CD14-positive monocyte (primary cell): ENCODE results near the gene JMJD1C. TPM values are rescaled to one million over a fixed set of nuclear protein-coding genes. Genes with fewer than 3 reads are reported as not detected.

Source experiments
- DNase-seq, 3 donors: peaks; one replicate each; pipeline ENCODE4 v3.0.0-alpha.2; 2011 to 2022
- H2AFZ ChIP-seq: 2 replicates; pipeline ENCODE4 v1.6.0; 2012; ENCODE audit warnings: mild to moderate bottlenecking, low read depth, low read length, inconsistent platforms; ENCODE audit not compliant: insufficient read depth, poor library complexity, severe bottlenecking
- H3K27ac ChIP-seq, 2 donors: 1 replicate in 1 of 2; 2 replicates in 1 of 2; pipeline ENCODE4 v1.5.1; 2012 to 2013; ENCODE audit warnings: low read length in 2 of 2, control low read depth in 1 of 2, inconsistent platforms in 1 of 2, low read depth in 1 of 2, mild to moderate bottlenecking in 1 of 2
- H3K27me3 ChIP-seq, 2 donors: one replicate each; pipeline versions ENCODE4 v1.6.0 to v1.6.1; 2011 to 2013; ENCODE audit warnings: low read length in 2 of 2; ENCODE audit not compliant: control insufficient read depth in 2 of 2, insufficient read depth in 2 of 2
- H3K36me3 ChIP-seq, 2 donors: replicated peaks in 1 of 2; 1 replicate in 1 of 2; 2 replicates in 1 of 2; pipeline versions ENCODE4 v1.5.1 to v1.6.1; 2012 to 2013; ENCODE audit warnings: low read length in 2 of 2, control low read depth in 1 of 2, inconsistent platforms in 1 of 2, mild to moderate bottlenecking in 1 of 2; ENCODE audit not compliant: insufficient read depth in 2 of 2, control insufficient read depth in 1 of 2
- H3K4me1 ChIP-seq, 2 donors: 1 replicate in 1 of 2; 2 replicates in 1 of 2; pipeline versions ENCODE4 v1.5.1 to v1.6.1; 2012 to 2013; ENCODE audit warnings: low read length in 2 of 2, control low read depth in 1 of 2, inconsistent platforms in 1 of 2, mild to moderate bottlenecking in 1 of 2, moderate library complexity in 1 of 2; ENCODE audit not compliant: insufficient read depth in 2 of 2, control insufficient read depth in 1 of 2
- H3K4me2 ChIP-seq: replicated peaks from 2 replicates; pipeline ENCODE3; 2012; ENCODE audit warnings: low read length, moderate library complexity, mild to moderate bottlenecking; ENCODE audit not compliant: poor library complexity, severe bottlenecking; ENCODE audit errors: extremely low read depth
- H3K4me3 ChIP-seq, 3 experiments: fragments of 200-600 bp in 1 of 3; sonication (generic) in 1 of 3; replicated peaks in 1 of 3; 1 replicate in 2 of 3; 2 replicates in 1 of 3; pipeline ENCODE4 v1.5.1; 2011 to 2013; ENCODE audit warnings: low read length in 3 of 3, mild to moderate bottlenecking in 3 of 3, control low read depth in 2 of 3, low read depth in 2 of 3, inconsistent platforms in 1 of 3, moderate library complexity in 1 of 3
- H3K79me2 ChIP-seq: 2 replicates; pipeline ENCODE4 v1.6.0; 2012; ENCODE audit warnings: mild to moderate bottlenecking, control low read depth, inconsistent platforms, low read length, moderate library complexity; ENCODE audit not compliant: insufficient read depth
- H3K9ac ChIP-seq: 2 replicates; pipeline ENCODE4 v1.6.0; 2017; ENCODE audit warnings: low read length, mild to moderate bottlenecking; ENCODE audit not compliant: insufficient read depth, poor library complexity, severe bottlenecking
- H3K9me3 ChIP-seq, 2 donors: replicated peaks in 1 of 2; 1 replicate in 1 of 2; 2 replicates in 1 of 2; pipeline versions ENCODE4 v1.5.1 to v1.6.1; 2012 to 2013; ENCODE audit warnings: low read length in 2 of 2, control low read depth in 1 of 2; ENCODE audit not compliant: control insufficient read depth in 1 of 2, insufficient read depth in 1 of 2
- H4K20me1 ChIP-seq: 2 replicates; pipeline ENCODE4 v1.6.0; 2012; ENCODE audit warnings: mild to moderate bottlenecking, low read length, control low read depth, moderate library complexity; ENCODE audit not compliant: insufficient read depth
- H3K27ac Mint-ChIP-seq, 7 donors: one replicate each; pipeline ENCODE4 v1.8.0; 2020; ENCODE audit warnings: mild to moderate bottlenecking in 7 of 7, mixed read lengths in 7 of 7, moderate library complexity in 6 of 7, inconsistent platforms in 2 of 7
- H3K27me3 Mint-ChIP-seq, 3 donors: one replicate each; pipeline ENCODE4 v1.8.0; 2021 to 2022; ENCODE audit warnings: low read depth in 3 of 3, mild to moderate bottlenecking in 3 of 3, mixed read lengths in 3 of 3, moderate library complexity in 3 of 3, inconsistent platforms in 1 of 3
- H3K36me3 Mint-ChIP-seq, 2 donors: one replicate each; pipeline ENCODE4 v1.8.0; 2020; ENCODE audit warnings: mixed read lengths in 2 of 2, inconsistent platforms in 1 of 2, mild to moderate bottlenecking in 1 of 2
- H3K4me1 Mint-ChIP-seq: one replicate; pipeline ENCODE4 v1.8.0; 2020; ENCODE audit warnings: mild to moderate bottlenecking, mixed read lengths
- H3K4me3 Mint-ChIP-seq, 2 donors: one replicate each; pipeline ENCODE4 v1.8.0; 2020; ENCODE audit warnings: mild to moderate bottlenecking in 2 of 2, mixed read lengths in 2 of 2, moderate library complexity in 1 of 2
- H3K9me3 Mint-ChIP-seq, 7 donors: one replicate each; pipeline ENCODE4 v1.8.0; 2020 to 2022; ENCODE audit warnings: mixed read lengths in 7 of 7, mild to moderate bottlenecking in 6 of 7, moderate library complexity in 6 of 7, inconsistent platforms in 2 of 7
- CTCF ChIP-seq: fragments of 200-600 bp; IDR thresholded peaks from one replicate; pipeline ENCODE4 v1.8.0; 2022; ENCODE audit warnings: antibody characterized with exemption, mild to moderate bottlenecking
- WGBS: methylation state at CpG from one replicate; pipeline ENCODE4 v1.1.5; 2013; ENCODE audit warnings: missing lambda C conversion rate; ENCODE audit not compliant: insufficient coverage; 5-methylcytosine and 5-hydroxymethylcytosine counted together
- intact Hi-C, 2 donors: fragments of 100-400 bp; cut with micrococcal nuclease; formaldehyde crosslinking; loops; one replicate each; pipeline versions ENCODE4 v1.15.0 to v1.15.1; 2023
- polyA plus RNA-seq, 3 donors: library from polyadenylated mRNA; depleted of rRNA in 1 of 3; unstranded in 2 of 3; stranded (reverse) in 1 of 3; fragments of 300-500 nt in 2 of 3; fragments of >200 nt in 1 of 3; fragmentation: Illumina TruSeq in 2 of 3; gene quantifications; 1 replicate in 2 of 3; 2 replicates in 1 of 3; pipeline ENCODE4 v1.2.3, GENCODE V29; 2012 to 2021

The JMJD1C gene
- polyA plus RNA-seq, 3 donors, result 27.8 to 84.8 (median 46.5) TPM

GRCh38 chr10:63227207-63227895, 238.4 kb downstream of the JMJD1C start:
- no peak overlapping the region for H3K27ac ChIP-seq
- no peaks in the 10 kb centered on the region for H3K9me3 ChIP-seq
- Mint-ChIP-seq H3K4me1 (peaks cover 22% of the 10 kb centered on the region), H3K36me3 (peaks cover 27 to 28% of the 10 kb centered on the region in 2 donors), H3K27me3 (peaks cover 0 to 3% (median 1%) of the 10 kb centered on the region in 3 donors), H3K27ac (no peak overlapping the region), H3K9me3 (no peaks in the 10 kb centered on the region), H3K4me3 (no peak overlapping the region)
- H3K4me1 ChIP-seq, result peaks cover 0 to 2% of the 10 kb centered on the region in 2 donors
- H4K20me1 ChIP-seq, result peaks cover 100% of the 10 kb centered on the region
- no peak for DNase-seq
- no peak overlapping the region for H2AFZ ChIP-seq
- peaks cover 0 to 6% of the 10 kb centered on the region in 2 donors for H3K36me3 ChIP-seq
- H3K9ac ChIP-seq, result no peak overlapping the region
- H3K4me2 ChIP-seq, result no peak overlapping the region
- WGBS, result no CpG with 5 or more reads among the region's 3 CpGs
- intact Hi-C loops, result no loop called here
- TF ChIP-seq CTCF, result no peak
- H3K79me2 ChIP-seq, result peaks cover 97% of the 10 kb centered on the region
- H3K4me3 ChIP-seq, result no peak overlapping the region
- no peaks in the 10 kb centered on the region for H3K27me3 ChIP-seq

DNA sequence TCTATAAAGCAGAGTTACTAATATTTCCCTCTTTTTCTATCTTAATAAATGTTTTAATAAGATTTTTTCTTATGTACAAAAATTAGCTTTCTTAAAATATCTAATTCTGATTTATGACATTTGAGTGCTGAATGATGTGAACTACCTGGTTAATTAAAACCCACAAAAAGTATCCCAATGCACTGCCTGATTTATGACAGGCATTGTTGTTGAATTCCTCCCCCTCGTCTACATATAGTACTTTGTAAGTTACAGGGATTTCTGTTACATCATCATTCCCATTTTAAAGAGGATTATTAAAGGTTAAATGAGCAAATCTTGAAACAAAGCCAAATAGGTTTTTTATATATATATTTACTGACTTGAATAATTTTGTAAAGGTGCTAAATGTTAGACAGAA, 241.5 kb downstream of the JMJD1C start:
- Histone ChIP-seq H3K9ac (no peak overlapping the region), H4K20me1 (peaks cover 100% of the 10 kb centered on the region), H3K9me3 (no peaks in the 10 kb centered on the region), H3K79me2 (peaks cover 96% of the 10 kb centered on the region), H3K4me1 (peaks cover 10 to 16% of the 10 kb centered on the region in 2 donors), H2AFZ (no peak overlapping the region), H3K4me2 (no peak overlapping the region), H3K4me3 (no peak overlapping the region), H3K27ac (no peak overlapping the region), H3K27me3 (no peaks in the 10 kb centered on the region), H3K36me3 (peaks cover 0 to 9% of the 10 kb centered on the region in 2 donors)
- DNase-seq, result no peak
- intact Hi-C loops, result loop anchor here (5.0 kb wide), 1 partner anchor 33 kb away; no protein-coding TSS in a partner anchor
- H3K9me3 Mint-ChIP-seq, result no peaks in the 10 kb centered on the region
- no CpG with 5 or more reads among the region's 1 CpG for WGBS
- no peak overlapping the region for H3K4me3 Mint-ChIP-seq
- peaks cover 23 to 25% of the 10 kb centered on the region in 2 donors for H3K36me3 Mint-ChIP-seq
- H3K27me3 Mint-ChIP-seq, result peaks cover 0 to 3% (median 1%) of the 10 kb centered on the region in 3 donors
- H3K27ac Mint-ChIP-seq, result no peak overlapping the region
- H3K4me1 Mint-ChIP-seq, result peaks cover 38% of the 10 kb centered on the region
- TF ChIP-seq CTCF, result no peak
